NB4 (cell line): Measurements from ENCODE around the gene MCIDAS.

Source experiments
- DNase-seq: peaks from one replicate; pipeline ENCODE4 v3.0.0; 2010; ENCODE audit warnings: low read depth
- H3K4me3 ChIP-seq: one replicate; pipeline ENCODE4 v1.5.1; 2011; ENCODE audit warnings: mild to moderate bottlenecking, low read depth, low read length, moderate library complexity
- CTCF ChIP-seq: IDR thresholded peaks from one replicate; pipeline ENCODE4 v1.5.1; 2012; ENCODE audit warnings: low read depth, low read length
- MAX ChIP-seq: IDR thresholded peaks from 2 replicates; pipeline ENCODE4 v1.6.1; 2011; ENCODE audit warnings: low read depth, low read length
- MYC ChIP-seq: IDR thresholded peaks from 2 replicates; pipeline ENCODE4 v1.6.1; 2011; ENCODE audit warnings: low read depth, low read length
- POLR2A ChIP-seq: IDR thresholded peaks from 2 replicates; pipeline ENCODE4 v1.6.1; 2011; ENCODE audit warnings: mild to moderate bottlenecking; ENCODE audit not compliant: insufficient read length; ENCODE audit errors: extremely low read depth

The MCIDAS gene

GRCh38 chr5:55241746-55242145 is 14.6 kb upstream of the MCIDAS start:
- no peak overlapping the region for H3K4me3 ChIP-seq
- DNase-seq = no peak
- TF ChIP-seq MAX = no peak
- TF ChIP-seq POLR2A = no peak
- TF ChIP-seq CTCF = no peak
- TF ChIP-seq MYC = no peak

GRCh38 chr5:55236800-55237199 is 9.7 kb upstream of the MCIDAS start:
- TF ChIP-seq CTCF (no peak), MYC (no peak)
- no peak for DNase-seq
- H3K4me3 ChIP-seq = no peak overlapping the region

- DNase-seq = peak; percentile 27
- TF ChIP-seq POLR2A = no peak
- no peak for TF ChIP-seq MAX
- TF ChIP-seq MYC = no peak
- TF ChIP-seq CTCF = no peak
- H3K4me3 ChIP-seq = peak overlapping the region; percentile 46
Measured at GRCh38 chr5:55234121-55234700, 7.1 kb upstream of the MCIDAS start.

GRCh38 chr5:55232985-55233928 is 6.1 kb upstream of the MCIDAS start, which contains the start of gene CCNO:
Gene CCNO, minus strand, starts transcription at chr5:55233608. Its CDS starts 85 bp downstream, at chr5:55233523.
- TF ChIP-seq MYC = no peak
- no peak for TF ChIP-seq MAX
- no peak for TF ChIP-seq CTCF
- no peak for TF ChIP-seq POLR2A
- H3K4me3 ChIP-seq = peak within 1 kb of the TSS; percentile 54
- peak; percentile 83 for DNase-seq

GRCh38 chr5:55232271-55232984 is 5.3 kb upstream of the MCIDAS start:
- DNase-seq = no peak
- H3K4me3 ChIP-seq = peak overlapping the region; percentile 54
- TF ChIP-seq MAX = no peak
- no peak for TF ChIP-seq CTCF
- TF ChIP-seq POLR2A = no peak
- no peak for TF ChIP-seq MYC
